Choroid plexus epithelial cell (primary cell): ENCODE measurements around the gene CDC42EP3.

Source experiments
- DNase-seq: peaks from one replicate; pipeline ENCODE4 v3.0.0-alpha.2; 2010; ENCODE audit warnings: low read depth
- H3K4me3 ChIP-seq: 2 replicates; pipeline ENCODE4 v1.5.1; 2011; ENCODE audit warnings: low read depth, mild to moderate bottlenecking, control low read depth, low read length, moderate library complexity
- TF ChIP-seq, protein P1 (sequence below): conservative IDR thresholded peaks from 2 replicates; pipeline ENCODE4 v1.5.1; 2011; ENCODE audit warnings: low read depth, mild to moderate bottlenecking, control low read depth, inconsistent platforms, low read length, moderate library complexity

Gene CDC42EP3

DNA sequence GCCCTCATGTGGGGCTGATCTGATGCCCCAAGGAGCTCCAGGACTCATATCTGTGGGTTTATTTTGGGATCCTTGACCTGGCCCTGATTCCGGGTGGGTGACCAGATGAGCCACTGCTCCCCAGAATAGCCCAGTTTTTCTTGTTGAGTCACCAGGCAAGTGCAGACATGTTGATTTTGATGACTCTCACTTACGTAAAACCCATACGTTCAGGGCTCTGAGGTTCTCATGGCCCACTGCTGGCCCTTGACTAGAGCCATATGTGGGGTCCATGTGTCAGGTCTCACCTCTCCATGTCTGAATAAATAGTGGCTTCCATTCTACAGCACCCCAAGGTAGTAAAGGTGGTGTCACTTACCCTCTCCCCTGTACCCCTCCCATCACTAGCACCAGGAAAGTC lies 41.9 kb downstream of the CDC42EP3 start:
- peak; percentile 55 for DNase-seq
- TF ChIP-seq, protein P1, sequence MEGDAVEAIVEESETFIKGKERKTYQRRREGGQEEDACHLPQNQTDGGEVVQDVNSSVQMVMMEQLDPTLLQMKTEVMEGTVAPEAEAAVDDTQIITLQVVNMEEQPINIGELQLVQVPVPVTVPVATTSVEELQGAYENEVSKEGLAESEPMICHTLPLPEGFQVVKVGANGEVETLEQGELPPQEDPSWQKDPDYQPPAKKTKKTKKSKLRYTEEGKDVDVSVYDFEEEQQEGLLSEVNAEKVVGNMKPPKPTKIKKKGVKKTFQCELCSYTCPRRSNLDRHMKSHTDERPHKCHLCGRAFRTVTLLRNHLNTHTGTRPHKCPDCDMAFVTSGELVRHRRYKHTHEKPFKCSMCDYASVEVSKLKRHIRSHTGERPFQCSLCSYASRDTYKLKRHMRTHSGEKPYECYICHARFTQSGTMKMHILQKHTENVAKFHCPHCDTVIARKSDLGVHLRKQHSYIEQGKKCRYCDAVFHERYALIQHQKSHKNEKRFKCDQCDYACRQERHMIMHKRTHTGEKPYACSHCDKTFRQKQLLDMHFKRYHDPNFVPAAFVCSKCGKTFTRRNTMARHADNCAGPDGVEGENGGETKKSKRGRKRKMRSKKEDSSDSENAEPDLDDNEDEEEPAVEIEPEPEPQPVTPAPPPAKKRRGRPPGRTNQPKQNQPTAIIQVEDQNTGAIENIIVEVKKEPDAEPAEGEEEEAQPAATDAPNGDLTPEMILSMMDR = no peak
- no peak overlapping the region for H3K4me3 ChIP-seq

GRCh38 chr2:37627710-37628109 lies 43.7 kb downstream of the CDC42EP3 start:
- no peak for DNase-seq
- no peak overlapping the region for H3K4me3 ChIP-seq
- TF ChIP-seq, protein P1 = no peak

DNA sequence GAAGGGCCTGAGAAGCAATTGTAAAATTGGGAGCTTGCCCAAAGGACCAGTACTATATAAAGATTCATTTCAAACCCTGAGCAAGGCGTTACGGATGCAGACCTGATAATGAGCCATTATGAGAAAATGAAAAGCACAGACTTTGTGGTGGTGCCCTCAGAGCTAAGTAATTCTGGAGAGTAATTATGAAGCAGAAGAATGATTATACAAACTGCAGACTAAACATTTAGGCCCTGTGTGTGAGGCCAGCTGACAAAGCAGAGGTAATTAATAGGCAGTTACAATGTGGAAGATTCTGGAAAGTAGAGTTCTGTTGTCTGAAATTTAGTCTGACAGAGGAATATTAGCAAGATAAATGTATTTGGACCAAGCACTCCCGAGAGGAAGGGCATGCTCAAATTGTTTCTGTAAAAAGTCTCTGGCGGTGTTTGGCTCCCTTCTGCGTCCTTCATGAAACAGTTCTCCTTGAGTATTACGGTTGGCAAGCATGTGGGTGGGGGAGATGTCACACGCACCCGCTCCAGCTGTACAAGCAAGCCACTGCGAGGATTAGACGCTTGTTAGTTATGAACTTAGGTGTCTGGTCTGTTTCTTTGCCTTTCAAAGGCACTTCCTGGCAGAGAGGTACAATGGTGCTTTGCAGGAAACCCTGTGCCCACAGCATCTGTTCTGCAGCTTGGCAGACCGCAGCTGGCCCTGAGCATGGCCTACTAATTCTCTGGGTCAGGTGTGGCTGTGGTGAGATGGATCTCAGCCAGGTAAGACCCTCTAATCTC lies 45.5 kb downstream of the CDC42EP3 start:
- H3K4me3 ChIP-seq = no peak overlapping the region
- TF ChIP-seq, protein P1 = no peak
- no peak for DNase-seq

DNA sequence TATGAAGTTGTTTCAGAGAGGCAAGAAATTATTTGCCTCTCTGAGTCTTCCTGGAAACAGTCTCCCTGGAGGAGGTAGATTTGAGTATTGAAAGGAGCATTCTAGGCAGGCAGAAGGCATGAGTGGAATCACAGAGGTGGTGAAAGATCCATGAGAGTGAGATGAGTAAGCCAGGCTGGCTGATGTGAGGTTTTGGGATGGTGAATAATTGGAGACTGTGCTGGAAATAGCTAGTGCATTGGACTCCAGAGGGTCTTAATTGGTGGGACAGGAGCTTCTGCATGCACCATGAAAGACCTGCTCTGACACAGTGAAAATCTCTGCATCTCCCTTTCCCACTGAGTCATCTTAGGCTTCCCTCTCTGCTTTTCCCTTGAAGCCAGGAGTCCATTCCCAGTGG lies 46.3 kb downstream of the CDC42EP3 start:
- H3K4me3 ChIP-seq = no peak overlapping the region
- TF ChIP-seq, protein P1 = no peak
- DNase-seq = peak; percentile 72

GRCh38 chr2:37623971-37624900 lies 47.2 kb downstream of the CDC42EP3 start:
- DNase-seq = peak; percentile 68
- TF ChIP-seq, protein P1 = no peak
- no peak overlapping the region for H3K4me3 ChIP-seq

GRCh38 chr2:37623406-37623805 lies 48.0 kb downstream of the CDC42EP3 start:
- no peak overlapping the region for H3K4me3 ChIP-seq
- TF ChIP-seq, protein P1 = no peak
- no peak for DNase-seq
